GM18858 (cell line): Measurements from ENCODE around the gene NOTO.
A peak's percentile ranks its signal among the peaks of the same experiment; 100 is the strongest.

Experiments used
- ATAC-seq: cut with Tn5 transposase; IDR thresholded peaks from one replicate; pipeline ENCODE4 v1.9.1; 2021; ENCODE audit not compliant: unreplicated experiment

The NOTO gene

DNA sequence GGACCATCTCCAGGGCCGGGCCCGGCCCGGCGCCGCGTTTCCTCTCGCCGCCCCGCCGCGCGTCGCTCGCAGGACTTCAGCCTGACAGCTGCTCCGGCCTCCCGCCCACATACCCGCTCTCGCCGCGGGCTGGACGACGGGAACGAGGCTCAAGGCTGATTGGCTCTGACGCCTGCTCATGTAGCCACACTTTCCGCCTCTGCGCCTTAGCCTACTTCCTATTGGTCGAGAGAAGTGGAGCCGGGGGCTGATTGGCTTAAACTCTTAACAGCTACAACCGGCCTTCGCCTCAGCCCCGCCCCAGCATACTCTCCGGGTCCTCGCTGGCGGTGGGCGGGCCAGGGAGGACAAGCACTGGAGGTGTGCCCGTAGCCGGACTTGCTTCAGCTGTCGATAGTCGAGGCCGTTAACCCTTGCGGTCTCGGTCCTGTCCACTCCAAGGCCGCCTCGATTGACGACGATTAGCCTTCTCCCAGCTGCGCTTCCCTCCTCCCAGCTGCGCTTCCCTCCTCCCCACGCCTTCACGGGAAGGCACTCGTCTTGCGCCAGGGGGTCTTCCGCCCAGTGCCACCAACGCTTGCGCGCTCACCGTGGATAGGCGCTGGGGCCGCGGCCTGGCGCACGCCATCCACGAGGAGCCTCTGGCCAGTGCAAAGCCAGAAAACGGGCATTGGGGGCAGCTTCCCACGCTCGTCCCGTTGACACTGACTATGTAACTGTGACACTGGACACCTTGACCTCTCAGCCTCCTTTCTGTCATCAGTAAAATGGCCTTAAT is 31.0 kb downstream of the NOTO start, which contains the start of gene PRADC1:
Gene PRADC1 (minus strand): TSS at position 86 of the 778 bp plus-strand sequence. CDS start 79 bp downstream, at position 7.
- peak; percentile 91 for ATAC-seq

DNA sequence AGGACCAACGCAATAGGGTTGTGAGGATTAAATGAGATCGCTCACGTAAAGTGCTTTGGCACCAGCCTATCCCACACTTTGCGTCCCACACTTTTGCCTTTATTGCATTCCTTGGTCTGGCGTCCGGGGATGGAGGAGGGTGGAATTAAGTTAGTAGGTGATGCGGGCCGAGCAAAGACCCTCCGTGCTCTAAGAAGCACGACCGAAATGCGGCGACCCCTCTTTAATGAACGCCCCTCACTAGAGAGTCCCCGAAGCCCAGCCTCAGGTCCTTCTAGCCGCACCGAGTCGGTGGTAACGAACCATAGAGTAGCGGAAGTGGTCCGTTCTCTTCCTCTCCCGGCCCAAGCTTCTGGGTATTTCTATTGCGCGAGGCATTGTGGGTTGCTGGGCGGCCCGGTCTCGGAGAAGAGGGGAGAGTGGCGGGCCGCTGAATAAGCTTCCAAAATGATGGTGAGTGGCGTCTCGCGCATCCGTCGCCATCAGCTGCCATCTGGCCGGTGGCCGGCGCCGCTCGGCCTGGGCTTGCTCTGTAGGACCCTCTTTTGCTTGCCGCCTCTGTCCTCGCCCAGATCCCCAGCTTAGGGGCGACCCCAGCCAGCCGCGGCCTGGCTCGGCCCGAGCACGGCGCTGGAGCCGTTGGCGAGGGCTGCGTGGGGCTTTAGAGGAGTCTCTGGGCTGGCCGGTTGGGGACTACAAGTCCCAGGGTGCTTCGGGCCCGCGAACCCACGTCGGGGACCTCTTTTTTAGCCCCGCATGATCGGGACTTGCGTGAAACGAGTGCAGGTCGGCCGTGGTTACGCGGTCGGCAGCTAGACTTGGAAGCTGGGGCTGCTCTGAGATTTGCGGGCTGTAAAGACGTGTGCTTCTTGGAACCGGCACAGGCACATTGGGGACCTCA is 31.8 kb downstream of the NOTO start, which contains the start of gene CCT7:
Gene CCT7 (plus strand): TSS at position 377 of the 901 bp plus-strand sequence. CDS start 71 bp downstream, at position 448.
- peak; percentile 48 for ATAC-seq

DNA sequence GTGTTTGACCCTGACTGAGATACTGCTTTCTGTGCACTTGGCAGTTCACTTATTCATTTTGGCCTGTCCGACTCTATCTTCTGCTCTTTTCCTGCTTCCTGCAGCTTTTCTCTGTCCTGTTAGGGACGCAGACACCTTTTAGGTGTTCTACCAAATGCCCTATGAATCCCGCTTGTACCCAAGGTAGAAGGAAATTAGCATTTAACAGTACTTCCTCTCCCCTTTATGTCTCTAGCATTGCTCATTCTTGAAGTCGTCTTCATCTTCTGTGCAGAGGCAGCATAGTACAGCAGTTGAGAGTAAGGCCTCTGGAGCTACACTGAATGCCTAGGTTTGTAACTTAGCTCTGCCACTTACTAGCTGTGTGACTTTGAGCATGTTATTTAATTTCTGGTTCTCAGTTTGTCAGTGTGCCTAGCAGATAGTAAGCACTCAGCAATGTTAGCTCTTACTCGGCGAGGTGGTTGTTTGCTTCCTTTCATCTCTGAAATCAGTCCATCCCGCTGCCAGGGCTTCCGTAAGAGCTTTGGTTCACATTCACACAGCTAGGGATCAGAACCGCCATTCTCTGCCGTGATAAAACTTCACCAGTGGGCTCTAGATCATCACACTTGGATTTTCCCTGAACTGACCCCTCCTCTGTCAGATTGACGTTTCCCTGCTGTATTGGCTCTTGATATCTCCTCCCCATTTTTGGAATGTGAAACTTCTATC is 33.1 kb downstream of the NOTO start:
- no peak for ATAC-seq

DNA sequence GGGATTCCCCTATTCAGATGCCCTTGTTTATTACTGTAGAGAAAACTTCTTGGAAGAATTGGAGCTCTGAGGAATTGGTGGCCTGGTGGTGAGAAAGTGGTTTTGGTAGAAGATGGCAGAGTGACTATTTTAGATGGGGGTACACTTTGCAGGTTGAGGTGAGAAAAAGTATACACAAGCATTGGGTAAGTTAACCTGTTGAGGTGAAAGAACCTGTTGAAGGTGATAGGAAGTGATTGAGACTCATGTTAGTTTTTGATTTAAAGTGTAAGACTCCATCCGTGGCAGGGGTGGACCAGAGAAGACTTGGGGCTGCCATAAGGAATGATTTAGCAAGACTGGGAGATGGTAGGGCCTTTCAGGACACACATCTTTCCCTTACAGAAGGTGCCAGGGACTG is 34.8 kb downstream of the NOTO start:
- no peak for ATAC-seq

DNA sequence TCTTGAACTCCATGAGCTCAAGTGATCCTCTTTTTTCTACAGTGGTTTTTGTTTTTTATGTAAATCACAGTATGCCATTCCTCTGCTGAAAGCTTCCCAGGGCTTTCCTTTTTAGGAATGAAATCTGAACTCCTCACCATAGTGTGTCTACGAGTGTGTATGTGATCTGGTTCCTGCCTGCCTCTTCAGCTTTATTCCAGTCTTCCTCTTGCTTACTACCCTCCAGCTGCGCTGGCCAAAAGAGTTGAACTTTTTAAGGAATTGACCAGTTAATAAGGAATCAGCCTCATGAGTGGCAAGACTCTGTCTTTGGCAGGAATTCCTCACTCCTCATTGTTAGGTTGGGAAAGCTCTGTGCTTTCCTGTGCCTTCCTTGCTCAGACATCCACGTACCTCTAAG is 35.8 kb downstream of the NOTO start:
- ATAC-seq, result no peak

DNA sequence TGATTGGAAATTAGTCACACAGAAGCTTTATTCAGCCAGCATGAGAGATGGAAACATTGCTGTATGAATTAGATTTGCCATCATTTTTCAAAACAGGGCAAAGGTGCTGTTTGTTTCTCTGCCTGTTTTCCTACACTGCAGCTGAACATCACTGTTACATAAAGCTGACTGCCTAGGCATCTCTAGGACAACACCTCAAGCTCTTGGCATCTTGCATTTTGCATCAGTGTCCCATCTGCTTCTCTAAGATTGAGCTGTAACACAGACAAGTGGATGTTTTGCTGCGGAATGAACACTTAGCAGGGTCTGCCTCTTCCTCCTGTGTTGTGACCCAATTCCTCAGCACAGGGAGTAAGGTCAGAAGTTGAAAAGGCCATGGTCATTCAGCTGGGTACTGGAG is 36.6 kb downstream of the NOTO start:
- no peak for ATAC-seq

DNA sequence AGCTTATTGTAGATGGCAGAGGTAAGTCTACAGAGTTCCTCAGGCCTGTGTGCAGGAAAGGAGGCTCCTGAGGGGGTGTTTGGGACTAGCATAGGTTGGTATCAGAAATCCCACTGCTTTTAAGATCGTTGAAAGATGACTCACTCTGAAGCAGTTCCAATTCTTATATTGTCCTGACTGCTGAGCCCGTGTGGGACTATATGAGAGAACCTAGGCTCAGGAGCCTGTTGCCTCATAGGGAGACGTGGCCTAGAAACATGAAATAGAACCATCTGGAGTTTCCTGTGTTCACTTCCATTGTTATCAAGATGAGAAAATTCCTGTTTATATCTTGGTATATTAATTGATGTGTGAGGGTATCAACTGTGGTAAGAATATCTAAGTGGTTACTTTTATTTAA is 37.4 kb downstream of the NOTO start:
- no peak for ATAC-seq

DNA sequence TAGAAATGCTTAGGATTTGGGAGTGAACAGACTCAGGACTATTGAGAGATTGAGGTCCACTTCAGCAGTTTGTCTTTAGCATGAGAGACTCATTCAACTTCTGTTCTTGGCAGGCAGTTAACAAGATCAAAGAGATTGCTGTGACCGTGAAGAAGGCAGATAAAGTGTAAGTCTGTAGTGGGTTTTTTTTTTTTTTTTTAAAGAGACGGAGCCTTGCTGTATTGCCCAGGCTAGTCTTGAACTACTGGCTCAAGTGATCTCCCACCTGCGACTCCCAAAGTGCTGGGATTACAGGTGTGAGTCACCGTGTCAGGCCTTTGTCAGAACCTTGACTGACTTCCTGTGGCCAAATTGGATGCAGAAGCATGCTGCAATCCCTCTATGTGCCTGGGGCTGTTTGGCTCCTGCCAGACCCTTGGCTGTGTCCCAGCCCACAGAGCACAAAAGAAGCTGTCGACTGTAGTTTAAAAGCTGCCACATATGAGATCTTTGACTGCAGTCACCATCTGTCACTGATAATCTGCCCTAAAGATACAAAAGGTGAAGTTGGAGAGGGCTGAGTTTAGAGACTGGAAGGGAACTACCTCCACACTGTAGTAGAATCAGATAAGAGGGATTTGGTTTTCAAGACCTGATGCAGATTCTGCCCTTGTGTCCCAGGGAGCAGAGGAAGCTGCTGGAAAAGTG is 41.7 kb downstream of the NOTO start:
- ATAC-seq, result no peak

DNA sequence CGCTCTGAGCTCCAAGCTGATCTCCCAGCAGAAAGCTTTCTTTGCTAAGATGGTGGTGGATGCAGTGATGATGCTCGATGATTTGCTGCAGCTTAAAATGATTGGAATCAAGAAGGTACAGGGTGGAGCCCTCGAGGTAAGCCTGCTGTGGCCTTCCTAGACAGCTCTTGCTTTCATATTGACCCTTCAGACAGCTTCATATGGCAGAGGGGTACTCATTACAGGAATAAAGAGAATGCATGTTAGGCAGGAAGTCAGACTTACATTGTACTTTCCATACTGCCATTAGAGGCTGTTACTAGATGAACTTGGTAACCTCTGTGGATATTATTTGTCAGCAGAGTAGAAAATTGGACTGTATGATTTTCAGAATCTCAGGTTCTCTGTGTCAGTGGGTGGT is 42.2 kb downstream of the NOTO start:
- ATAC-seq, result no peak

DNA sequence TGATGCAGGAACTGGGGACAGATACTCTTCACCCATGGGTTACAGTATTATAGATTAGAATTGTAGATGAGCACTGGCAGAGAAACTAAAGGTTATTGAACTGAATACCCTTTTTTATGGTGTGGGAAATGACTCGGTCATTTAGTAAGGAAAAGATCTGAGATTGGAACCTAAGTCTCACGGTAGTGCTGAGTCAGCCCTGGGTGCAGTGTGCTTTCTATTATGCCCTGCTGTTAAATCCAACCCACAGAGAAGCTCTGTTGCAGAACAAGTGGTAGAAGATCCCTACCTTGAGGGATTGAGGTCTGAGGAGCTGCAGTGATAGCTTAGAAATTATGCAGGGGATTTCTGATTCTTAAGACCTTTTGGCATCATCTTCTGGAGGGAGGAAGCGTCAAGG is 44.5 kb downstream of the NOTO start:
- no peak for ATAC-seq

DNA sequence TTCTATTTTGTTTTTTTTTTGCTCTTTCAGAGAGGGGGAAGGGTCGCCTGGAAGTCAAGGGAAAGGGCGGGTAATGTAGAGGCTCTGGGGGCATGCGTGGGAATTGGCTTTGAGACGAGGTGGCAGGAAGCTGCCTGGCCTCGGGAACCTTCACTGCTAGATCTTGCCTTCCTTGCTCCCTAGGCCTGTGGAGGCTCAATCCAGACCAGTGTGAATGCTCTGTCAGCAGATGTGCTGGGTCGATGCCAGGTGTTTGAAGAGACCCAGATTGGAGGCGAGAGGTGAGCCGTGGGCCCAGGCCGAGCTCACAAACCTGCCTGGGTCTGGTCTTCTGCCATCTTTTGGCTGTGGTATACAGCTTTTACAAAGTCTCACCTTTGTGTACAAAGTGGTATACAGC is 47.3 kb downstream of the NOTO start:
- no peak for ATAC-seq

DNA sequence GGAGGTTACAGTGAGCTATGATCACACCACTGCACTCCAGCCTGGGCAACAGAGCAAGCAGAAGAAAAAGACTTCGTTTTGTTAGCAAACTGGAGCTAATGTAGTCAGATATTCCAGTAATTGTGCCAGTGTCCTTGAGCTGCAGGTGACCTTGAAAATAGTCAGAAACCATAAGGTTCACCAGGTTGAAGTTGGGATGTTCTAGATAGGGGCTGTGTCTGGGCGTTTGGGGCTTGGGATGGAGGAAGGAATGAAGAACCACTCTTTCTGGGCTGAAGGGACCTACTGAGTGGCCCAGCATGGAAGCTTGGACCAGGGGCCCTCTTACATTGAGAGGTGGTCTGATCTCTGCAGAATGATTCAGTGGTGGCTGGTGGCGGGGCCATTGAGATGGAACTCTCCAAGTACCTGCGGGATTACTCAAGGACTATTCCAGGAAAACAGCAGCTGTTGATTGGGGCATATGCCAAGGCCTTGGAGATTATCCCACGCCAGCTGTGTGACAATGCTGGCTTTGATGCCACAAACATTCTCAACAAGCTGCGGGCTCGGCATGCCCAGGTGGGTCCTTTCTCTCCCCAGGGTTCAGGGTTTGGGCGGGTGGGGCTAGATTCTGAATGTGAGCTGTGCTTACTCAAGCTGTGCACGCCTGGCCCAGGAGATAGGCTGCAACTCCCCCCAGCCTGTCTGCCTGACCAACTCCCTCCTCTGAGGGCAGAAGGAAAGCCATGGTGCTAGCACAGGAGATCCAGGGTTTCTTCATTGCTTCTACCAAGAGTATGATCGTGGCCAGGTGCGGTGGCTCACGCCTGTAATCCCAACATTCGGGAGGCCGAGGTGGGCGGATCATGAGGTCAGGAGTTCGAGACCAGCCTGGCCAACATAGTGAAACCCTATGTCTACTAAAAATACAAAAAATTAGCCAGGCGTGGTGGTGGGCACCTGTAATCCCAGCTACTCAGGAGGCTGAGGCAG is 48.8 kb downstream of the NOTO start:
- no peak for ATAC-seq

DNA sequence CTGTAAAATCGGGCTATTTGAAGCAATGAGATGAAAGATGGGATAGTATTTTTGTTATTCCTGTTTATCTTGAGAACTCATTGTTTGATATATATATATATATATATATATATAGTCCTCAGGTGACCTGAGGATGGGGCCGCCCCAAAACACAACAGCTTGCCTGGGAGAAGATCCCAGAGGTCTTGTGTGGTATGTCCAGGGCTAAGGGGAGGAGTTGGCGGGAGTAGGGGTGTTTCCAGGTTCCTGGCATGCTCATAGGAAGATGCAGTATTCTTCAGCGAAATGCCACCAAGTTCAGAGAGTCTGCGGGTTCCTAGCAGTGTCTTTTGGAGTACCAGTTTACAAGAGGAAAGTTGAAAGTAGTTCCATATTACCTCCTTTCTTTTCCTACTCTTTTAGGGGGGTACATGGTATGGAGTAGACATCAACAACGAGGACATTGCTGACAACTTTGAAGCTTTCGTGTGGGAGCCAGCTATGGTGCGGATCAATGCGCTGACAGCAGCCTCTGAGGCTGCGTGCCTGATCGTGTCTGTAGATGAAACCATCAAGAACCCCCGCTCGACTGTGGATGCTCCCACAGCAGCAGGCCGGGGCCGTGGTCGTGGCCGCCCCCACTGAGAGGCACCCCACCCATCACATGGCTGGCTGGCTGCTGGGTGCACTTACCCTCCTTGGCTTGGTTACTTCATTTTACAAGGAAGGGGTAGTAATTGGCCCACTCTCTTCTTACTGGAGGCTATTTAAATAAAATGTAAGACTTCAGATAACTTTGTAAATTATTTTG is 50.1 kb downstream of the NOTO start:
- ATAC-seq, result no peak

DNA sequence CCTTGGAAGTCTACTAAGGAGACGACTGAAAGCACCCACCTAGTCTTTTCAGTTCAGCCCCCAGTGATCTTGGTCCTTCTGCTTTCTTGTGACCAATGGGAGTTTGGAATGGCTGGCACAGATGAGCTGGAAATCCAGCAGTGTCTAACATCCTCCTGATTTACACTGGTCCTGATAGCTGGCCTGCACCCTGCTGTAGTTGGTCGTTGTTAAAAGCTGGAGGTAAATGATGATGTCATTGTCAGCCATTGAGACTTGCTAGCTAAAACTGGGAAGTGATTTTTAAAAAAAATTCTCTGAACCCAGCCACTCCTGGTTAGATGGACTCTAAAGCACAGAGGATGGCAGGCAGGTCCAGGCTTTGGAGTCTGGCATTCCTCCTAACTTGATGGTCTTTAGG is 51.0 kb downstream of the NOTO start:
- ATAC-seq, result no peak

DNA sequence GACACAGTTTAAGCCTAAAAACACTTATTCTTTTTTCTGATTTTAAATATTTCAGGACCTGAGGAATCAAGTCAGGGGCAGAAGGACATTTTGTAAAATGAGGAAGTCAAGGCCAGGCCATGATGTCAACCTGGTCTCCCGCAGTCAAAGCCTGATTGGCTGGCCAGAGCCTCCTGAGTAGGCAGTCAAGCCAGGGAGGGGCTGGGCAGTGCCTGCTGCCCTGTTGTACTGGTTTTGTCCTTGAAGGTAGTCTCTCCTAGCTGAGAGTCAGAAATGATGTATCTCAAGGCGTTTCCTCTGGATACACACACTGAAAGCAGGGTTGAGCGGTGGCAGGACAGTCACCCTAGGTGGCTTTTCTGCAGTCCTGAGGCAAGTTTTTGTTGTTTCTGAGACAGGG is 51.5 kb downstream of the NOTO start:
- no peak for ATAC-seq

DNA sequence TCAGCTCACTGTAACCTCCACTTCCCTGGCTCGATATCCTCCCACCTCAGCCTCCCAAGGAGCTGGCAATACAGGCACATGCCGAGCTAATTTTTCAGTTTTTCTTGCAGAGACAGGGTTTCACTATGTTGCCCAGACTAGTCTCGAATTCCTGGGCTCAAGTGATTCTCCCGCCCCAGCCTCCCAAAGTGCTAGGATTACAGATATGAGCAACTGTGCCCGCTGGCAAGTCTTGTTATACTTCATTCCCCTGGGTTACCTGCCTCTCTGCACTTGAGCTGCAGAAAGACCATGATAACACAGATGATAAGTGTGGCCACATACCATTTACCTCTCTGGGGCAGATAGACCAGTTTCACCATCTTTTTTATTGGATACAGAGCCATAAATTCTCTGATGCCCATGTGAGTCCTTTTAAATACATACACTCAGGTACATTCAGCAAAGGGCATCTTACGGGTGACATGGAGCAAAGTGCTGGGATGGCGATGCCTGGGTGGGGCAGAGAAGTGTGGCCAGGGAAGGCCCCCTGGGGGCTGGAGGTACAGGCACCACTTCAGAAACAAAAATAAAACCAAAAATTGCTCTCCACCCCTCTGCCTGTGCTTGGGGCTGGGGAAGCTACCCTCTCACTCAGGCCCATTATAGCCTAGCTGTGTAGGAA is 52.1 kb downstream of the NOTO start:
- ATAC-seq, result no peak

DNA sequence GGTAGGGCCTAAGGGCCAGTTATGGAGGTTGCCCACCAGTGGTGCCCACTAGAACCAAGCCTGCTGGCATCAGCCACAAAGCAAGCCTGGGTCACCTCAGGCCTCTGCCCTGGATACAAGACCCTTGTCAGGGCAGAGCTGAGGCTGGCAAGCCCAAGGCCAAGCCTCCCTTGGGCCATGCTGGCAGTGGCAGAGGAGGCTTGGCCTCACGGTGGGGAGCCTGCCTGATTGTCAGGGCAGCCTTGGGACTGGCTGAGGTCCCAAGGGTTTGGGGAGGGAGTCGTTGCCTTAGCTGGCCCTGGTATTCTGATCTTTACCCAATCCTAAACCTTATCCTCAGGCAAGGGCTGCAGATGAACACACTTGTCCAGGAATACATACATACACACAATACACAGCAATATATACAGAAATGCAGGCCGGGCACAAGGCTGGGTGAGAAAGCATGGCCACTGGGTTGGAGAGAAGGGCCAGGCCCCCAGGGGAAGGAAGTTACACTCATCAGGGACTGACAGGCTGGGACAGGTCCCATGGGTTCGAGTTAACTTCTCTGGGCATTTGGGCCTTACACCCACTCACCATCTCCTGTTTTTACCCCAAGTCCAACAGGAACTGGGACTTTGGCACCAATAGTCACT is 52.8 kb downstream of the NOTO start:
- no peak for ATAC-seq
